Left lung (tissue), 14 donors: Measurements from ENCODE around the gene DUSP18. TPM values are rescaled to one million over a fixed set of nuclear protein-coding genes. Genes with fewer than 3 reads are reported as not detected.
"Not testable (repeated sequence)": the region's sequence is repeated elsewhere in the genome, so short reads cannot be mapped to it uniquely, and the experiment has no call there.

Experiments
- ATAC-seq: fragments of 200-7000 bp; cut with Tn5 transposase; one replicate; pipeline ENCODE4 v1.9.1; 2020; ENCODE audit warnings: moderate library complexity
- DNase-seq, 4 donors: peaks; one replicate each; pipeline ENCODE4 v3.0.0-alpha.2; 2013 to 2020
- H3K27ac ChIP-seq, 2 donors: fragments of 200-600 bp; sonication (generic) in 1 of 2; one replicate each; pipeline versions ENCODE4 v1.5.0 to v1.8.0; 2020 to 2021
- H3K27me3 ChIP-seq, 2 donors: fragments of 200-600 bp; sonication (generic) in 1 of 2; one replicate each; pipeline versions ENCODE4 v1.5.0 to v1.8.0; 2020 to 2021
- H3K36me3 ChIP-seq, 2 donors: fragments of 200-600 bp; sonication (generic) in 1 of 2; one replicate each; pipeline versions ENCODE4 v1.5.0 to v1.8.0; 2020 to 2021
- H3K4me1 ChIP-seq, 2 donors: fragments of 200-600 bp; one replicate each; pipeline ENCODE4 v1.8.0; 2021
- H3K4me3 ChIP-seq, 2 donors: fragments of 200-600 bp; sonication (generic) in 1 of 2; one replicate each; pipeline versions ENCODE4 v1.5.0 to v1.8.0; 2020 to 2021; ENCODE audit warnings: mild to moderate bottlenecking in 1 of 2
- H3K9me3 ChIP-seq, 2 donors: fragments of 200-600 bp; sonication (generic) in 1 of 2; one replicate each; pipeline versions ENCODE4 v1.5.0 to v1.8.0; 2020 to 2021
- intact Hi-C, 2 donors: fragments of 100-400 bp; cut with DNase I; formaldehyde crosslinking; loops; one replicate each; pipeline versions ENCODE4 v1.11.2 to v1.14.2; 2022
- long read RNA-seq, 12 donors: library from polyadenylated mRNA in 2 of 12; unstranded in 2 of 12; transcript quantifications; one replicate each; pipeline ENCODE4 v2.0.0 and lab custom pipeline, GENCODE V29; 2019 to 2026
- polyA plus RNA-seq, 6 donors: library from polyadenylated mRNA; unstranded; fragments of 120-200 nt; gene quantifications; one replicate each; pipeline ENCODE4 v1.2.1, GENCODE V29; 2013; ENCODE audit not compliant: insufficient read length in 6 of 6
- total RNA-seq, 2 donors: library from RNA; stranded (reverse); fragmentation: NEBNext Ultra II Directional; extraction: Animal tissue kit (Norgen Biotek cat#: 25700); gene quantifications; one replicate each; pipeline ENCODE4 v1.2.1, GENCODE V29; 2021
- TF ChIP-seq, protein P1 (sequence below), 2 donors: fragments of 200-600 bp; sonication (generic) in 1 of 2; IDR thresholded peaks; one replicate each; pipeline versions ENCODE4 v1.5.0 to v1.8.0; 2021; ENCODE audit warnings: antibody characterized with exemption in 2 of 2
- donor health status: DM: no; HTN: yes; CAD: no.
- donor health status: DM: no; HTN: no; CAD: no.

The DUSP18 gene
- 10 to 100 TPM; 16.2 to 23.9 TPM for total RNA-seq
- 10 to 100 TPM; 10.0 to 16.2 (median 11.5) TPM for polyA plus RNA-seq
- long read RNA-seq, donor 1, transcript DUSP18-201 (2 exons, 2,479 nt), result major isoform, 10 of 11 reads
- long read RNA-seq, donor 1, partial matches to known transcripts, result 0 of 11 reads
- long read RNA-seq, donor 1, other reads (novel, unspliced or antisense), result 0 of 11 reads
- long read RNA-seq, donor 2, partial matches to known transcripts, result 0 of 4 reads
- long read RNA-seq, donor 2, other reads (novel, unspliced or antisense), result 0 of 4 reads
- long read RNA-seq, donor 3, partial matches to known transcripts, result 0 of 1 reads
- long read RNA-seq, donor 3, other reads (novel, unspliced or antisense), result 0 of 1 reads
- long read RNA-seq, donor 4, transcript DUSP18-201 (2 exons, 2,479 nt), result major isoform, 5 of 10 reads
- long read RNA-seq, donor 4, partial matches to known transcripts, result 0 of 10 reads
- long read RNA-seq, donor 4, other reads (novel, unspliced or antisense), result 3 of 10 reads
- long read RNA-seq, donor 5, partial matches to known transcripts, result 0 of 3 reads
- long read RNA-seq, donor 5, other reads (novel, unspliced or antisense), result 0 of 3 reads
- long read RNA-seq, donor 6, partial matches to known transcripts, result 0 of 1 reads
- long read RNA-seq, donor 6, other reads (novel, unspliced or antisense), result 0 of 1 reads
- long read RNA-seq, donor 7, partial matches to known transcripts, result 0 of 4 reads
- long read RNA-seq, donor 7, other reads (novel, unspliced or antisense), result 0 of 4 reads
- long read RNA-seq, donor 8, partial matches to known transcripts, result 0 of 2 reads
- long read RNA-seq, donor 8, other reads (novel, unspliced or antisense), result 0 of 2 reads
- long read RNA-seq, donor 9, result 0 reads
- long read RNA-seq, donor 10, transcript DUSP18-201 (2 exons, 2,479 nt), result major isoform, 10 of 14 reads
- long read RNA-seq, donor 10, partial matches to known transcripts, result 0 of 14 reads
- long read RNA-seq, donor 10, other reads (novel, unspliced or antisense), result 2 of 14 reads
- long read RNA-seq, donor 11, transcript DUSP18-201 (2 exons, 2,479 nt), result major isoform, 6 of 14 reads
- long read RNA-seq, donor 11, partial matches to known transcripts, result 7 of 14 reads
- long read RNA-seq, donor 11, other reads (novel, unspliced or antisense), result 0 of 14 reads
- long read RNA-seq, donor 12, partial matches to known transcripts, result 0 of 1 reads
- long read RNA-seq, donor 12, other reads (novel, unspliced or antisense), result 0 of 1 reads

DNA sequence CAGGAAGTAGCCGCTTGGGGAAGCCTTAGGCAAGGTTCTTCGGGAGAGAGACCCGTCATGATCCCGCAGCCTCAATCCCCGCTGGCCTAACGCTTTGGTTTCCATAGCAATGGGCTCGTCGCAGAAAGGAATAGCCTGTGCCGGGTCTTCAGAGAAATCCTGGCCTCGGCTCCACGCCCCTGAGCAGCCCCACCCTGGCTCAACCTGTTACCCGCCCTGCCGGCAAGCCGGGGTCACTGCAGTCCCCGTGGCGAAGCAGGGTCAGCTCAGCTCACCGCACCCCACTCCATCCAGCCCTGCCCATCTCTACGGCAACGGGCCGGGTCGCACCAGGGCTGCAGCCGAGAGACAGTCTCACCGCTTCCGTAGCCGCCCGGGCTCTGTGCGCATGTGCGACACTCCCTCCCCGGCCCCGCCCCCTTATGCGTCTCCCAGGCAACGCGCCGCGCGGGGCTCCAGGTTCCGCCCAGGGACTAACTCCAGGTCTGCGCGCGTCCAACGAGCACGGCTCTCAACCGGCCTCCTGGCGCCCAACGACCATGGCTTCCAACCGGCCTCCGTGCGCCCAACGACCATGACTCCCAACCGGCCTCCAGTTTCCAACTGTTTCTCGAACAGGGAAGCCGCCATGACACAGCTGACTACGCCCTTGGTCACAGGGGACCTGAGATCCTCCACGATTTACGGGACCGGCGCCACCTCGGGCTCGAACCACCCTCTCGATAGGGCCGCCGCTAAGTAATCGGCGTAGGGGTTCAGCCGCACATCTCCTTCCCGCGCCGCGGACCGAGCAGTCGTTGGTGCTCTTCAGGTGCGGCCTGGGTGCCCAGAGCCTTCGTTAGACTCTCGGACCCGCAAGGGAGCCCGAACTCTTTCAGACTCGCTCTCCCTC is at the start of gene DUSP18:
DUSP18 (minus strand) TSS at position 382 of the 892 bp plus-strand sequence. CDS start 3,872 bp downstream, outside the sequence.
- Histone ChIP-seq H3K4me1 (peaks cover 0 to 19% of the 10 kb centered on the region in 2 donors), H3K4me3 (peak within 1 kb of the TSS; percentile 70 to 81), H3K27ac (peak within 1 kb of the TSS; percentile 53 to 80), H3K36me3 (peaks cover 0 to 13% of the 10 kb centered on the region in 2 donors), H3K27me3 (peaks cover 0 to 12% of the 10 kb centered on the region in 2 donors), H3K9me3 (no peaks in the 10 kb centered on the region)
- peak; percentile 90 to 100 (median 94) for DNase-seq
- intact Hi-C loops, result no loop called here
- TF ChIP-seq, protein P1, sequence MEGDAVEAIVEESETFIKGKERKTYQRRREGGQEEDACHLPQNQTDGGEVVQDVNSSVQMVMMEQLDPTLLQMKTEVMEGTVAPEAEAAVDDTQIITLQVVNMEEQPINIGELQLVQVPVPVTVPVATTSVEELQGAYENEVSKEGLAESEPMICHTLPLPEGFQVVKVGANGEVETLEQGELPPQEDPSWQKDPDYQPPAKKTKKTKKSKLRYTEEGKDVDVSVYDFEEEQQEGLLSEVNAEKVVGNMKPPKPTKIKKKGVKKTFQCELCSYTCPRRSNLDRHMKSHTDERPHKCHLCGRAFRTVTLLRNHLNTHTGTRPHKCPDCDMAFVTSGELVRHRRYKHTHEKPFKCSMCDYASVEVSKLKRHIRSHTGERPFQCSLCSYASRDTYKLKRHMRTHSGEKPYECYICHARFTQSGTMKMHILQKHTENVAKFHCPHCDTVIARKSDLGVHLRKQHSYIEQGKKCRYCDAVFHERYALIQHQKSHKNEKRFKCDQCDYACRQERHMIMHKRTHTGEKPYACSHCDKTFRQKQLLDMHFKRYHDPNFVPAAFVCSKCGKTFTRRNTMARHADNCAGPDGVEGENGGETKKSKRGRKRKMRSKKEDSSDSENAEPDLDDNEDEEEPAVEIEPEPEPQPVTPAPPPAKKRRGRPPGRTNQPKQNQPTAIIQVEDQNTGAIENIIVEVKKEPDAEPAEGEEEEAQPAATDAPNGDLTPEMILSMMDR (IDR thresholded peaks at IDR 0.05), result peak; percentile 10 to 58
- peak; percentile 96 for ATAC-seq

DNA sequence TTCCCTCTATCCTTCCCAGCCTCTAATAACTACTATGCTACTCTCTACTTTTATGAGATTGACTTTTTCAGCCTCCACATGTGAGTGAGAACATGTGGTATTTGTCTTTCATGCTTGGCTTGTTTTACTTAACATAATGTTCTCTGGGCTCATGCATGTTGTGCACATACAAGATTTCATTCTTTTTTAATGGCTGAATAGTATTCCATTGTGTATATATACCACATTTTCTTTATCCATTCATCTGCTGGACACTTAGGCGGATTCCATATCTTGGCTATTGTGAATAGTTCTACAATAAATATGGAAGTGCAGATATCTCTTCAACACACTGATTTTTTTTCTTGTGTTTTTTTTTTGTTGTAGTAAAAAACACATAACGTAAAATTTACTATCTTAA is 46.4 kb upstream of the DUSP18 start:
- no peaks in the 10 kb centered on the region for H3K9me3 ChIP-seq
- no peak overlapping the region for H3K27ac ChIP-seq
- TF ChIP-seq, protein P1 (IDR thresholded peaks at IDR 0.05), result no peak
- intact Hi-C loops, result no loop called here
- ATAC-seq (no peak), DNase-seq (no peak)
- no peaks in the 10 kb centered on the region for H3K4me1 ChIP-seq
- no peaks in the 10 kb centered on the region for H3K36me3 ChIP-seq
- H3K27me3 ChIP-seq, result no peaks in the 10 kb centered on the region
- H3K4me3 ChIP-seq, result no peak overlapping the region

DNA sequence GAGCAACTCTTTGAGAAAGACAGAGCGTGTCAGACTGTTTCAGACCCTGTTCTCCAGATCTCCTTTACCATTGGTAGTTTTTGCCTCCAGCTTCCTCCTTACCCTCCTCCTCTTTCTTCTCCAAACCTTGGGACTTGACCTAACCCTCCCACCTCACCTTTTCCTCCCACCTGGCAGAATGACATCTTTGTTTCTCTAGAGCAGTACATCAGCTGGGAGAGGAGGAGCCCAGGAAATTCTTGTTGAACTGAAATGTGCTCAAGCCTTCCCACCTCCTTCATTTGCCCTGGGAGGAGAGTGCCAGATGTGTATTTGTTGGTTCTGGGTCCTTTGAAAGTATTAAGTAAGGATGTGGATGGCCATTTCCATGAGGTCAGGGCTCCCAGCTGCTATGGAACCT is 44.4 kb upstream of the DUSP18 start:
- Histone ChIP-seq H3K27me3 (no peaks in the 10 kb centered on the region), H3K36me3 (no peaks in the 10 kb centered on the region), H3K9me3 (no peaks in the 10 kb centered on the region), H3K4me1 (no peaks in the 10 kb centered on the region), H3K27ac (no peak overlapping the region), H3K4me3 (no peak overlapping the region)
- intact Hi-C loops, result no loop called here
- TF ChIP-seq, protein P1 (IDR thresholded peaks at IDR 0.05), result no peak
- DNase-seq, result no peak
- ATAC-seq, result no peak

DNA sequence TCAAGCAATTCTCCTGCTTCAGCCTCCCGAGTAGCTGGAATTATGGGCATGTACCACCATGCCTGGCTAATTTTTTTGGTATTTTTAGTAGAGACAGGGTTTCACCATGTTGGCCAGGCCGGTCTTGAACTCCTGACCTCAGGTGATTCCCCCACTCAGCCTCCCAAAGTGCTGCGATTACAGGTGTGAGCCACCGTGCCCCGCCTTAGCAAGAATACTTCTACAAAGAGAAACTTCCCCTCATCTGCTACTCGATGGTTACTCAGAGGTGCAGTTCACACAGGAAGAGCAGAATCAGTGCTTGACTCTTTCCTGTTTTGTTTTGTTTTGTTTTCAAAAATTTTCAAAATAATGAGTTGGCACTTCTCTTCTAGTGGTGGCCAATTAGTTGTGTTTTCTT is 42.3 kb upstream of the DUSP18 start:
- not testable (repeated sequence) for H3K36me3 ChIP-seq, ATAC-seq

More for the DNA sequence above, 42.3 kb upstream of the DUSP18 start:
- H3K9me3 ChIP-seq, intact Hi-C loops, H3K27ac ChIP-seq, H3K4me1 ChIP-seq, DNase-seq, H3K27me3 ChIP-seq, H3K4me3 ChIP-seq: not testable (repeated sequence)
